ENCODE measurements around the gene ACTRT2.

DNA sequence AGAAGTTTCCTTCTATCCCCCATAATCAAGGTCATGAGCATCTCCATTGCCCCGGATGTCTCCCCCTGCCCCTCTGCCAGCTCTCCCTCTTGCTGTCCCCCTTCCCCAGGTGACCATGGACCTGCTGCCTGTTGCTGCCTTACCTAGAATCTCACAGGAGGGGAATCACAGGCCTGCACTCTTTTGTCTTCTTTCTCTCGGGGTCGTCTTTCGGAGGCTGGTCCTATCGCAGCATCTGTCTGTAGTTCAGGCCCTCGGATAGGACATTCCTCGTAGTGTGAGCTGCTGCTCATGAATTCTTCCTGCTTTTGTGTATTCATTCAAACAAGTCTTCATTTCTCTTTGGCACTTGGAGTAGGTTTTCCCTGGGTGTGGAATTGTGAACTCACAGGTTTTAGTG is 39.9 kb upstream of the ACTRT2 start:
- no peak for TF ChIP-seq CTCF (IDR thresholded peaks at IDR 0.05; ENCODE audit: insufficient read depth, low read length, poor library complexity, severe bottlenecking)
- no peak for TF ChIP-seq EZH2phosphoT487 (conservative IDR thresholded peaks at IDR 0.05; ENCODE audit: low read length)
